CD4-positive, alpha-beta T cell treated with Interleukin-6 at 100 ng/mL for 8 hours (primary cell): ENCODE data around the gene GSK3B.
"Not testable (repeated sequence)": the region's sequence is repeated elsewhere in the genome, so short reads cannot be mapped to it uniquely, and the experiment has no call there.

Experiments
- DNase-seq: peaks from one replicate; pipeline ENCODE4 v3.0.0-alpha.2; 2020; ENCODE audit warnings: mixed read lengths, low spot score

The GSK3B gene

GRCh38 chr3:120005741-120006140 lies 88.5 kb downstream of the GSK3B start:
- DNase-seq: not testable (repeated sequence)

GRCh38 chr3:120004008-120004498 lies 90.2 kb downstream of the GSK3B start:
- DNase-seq: not testable (repeated sequence)

GRCh38 chr3:119998166-119998565 lies 96.1 kb downstream of the GSK3B start:
- no peak for DNase-seq

GRCh38 chr3:119990888-119991287 lies 103.4 kb downstream of the GSK3B start:
- no peak for DNase-seq

- DNase-seq: no peak
These were observed 104.1 kb downstream of the GSK3B start for GRCh38 chr3:119989981-119990655.

GRCh38 chr3:119986812-119987211 lies 107.4 kb downstream of the GSK3B start:
- not testable (repeated sequence) for DNase-seq

- DNase-seq: no peak
These were observed 112.9 kb downstream of the GSK3B start for GRCh38 chr3:119981386-119981785.

GRCh38 chr3:119978554-119979208 lies 115.6 kb downstream of the GSK3B start:
- no peak for DNase-seq

- DNase-seq: no peak
These were observed 116.9 kb downstream of the GSK3B start for GRCh38 chr3:119977353-119977752.

GRCh38 chr3:119976214-119976613 lies 118.0 kb downstream of the GSK3B start:
- DNase-seq: no peak

- no peak for DNase-seq
These were observed 119.6 kb downstream of the GSK3B start for GRCh38 chr3:119974656-119975055.

- no peak for DNase-seq
These were observed 121.1 kb downstream of the GSK3B start for GRCh38 chr3:119973018-119973646.

- DNase-seq: no peak
These were observed 124.5 kb downstream of the GSK3B start for GRCh38 chr3:119969759-119970158.

GRCh38 chr3:119967353-119968006 lies 126.8 kb downstream of the GSK3B start:
- DNase-seq: no peak

- no peak for DNase-seq
These were observed 128.6 kb downstream of the GSK3B start for GRCh38 chr3:119965692-119966091.

- no peak for DNase-seq
These were observed 130.0 kb downstream of the GSK3B start for GRCh38 chr3:119964294-119964693.

- no peak for DNase-seq
These were observed 138.3 kb downstream of the GSK3B start for GRCh38 chr3:119955972-119956371.

- DNase-seq: no peak
These were observed 143.5 kb downstream of the GSK3B start for GRCh38 chr3:119950666-119951325.

- no peak for DNase-seq
These were observed 149.0 kb downstream of the GSK3B start for GRCh38 chr3:119945291-119945690.

GRCh38 chr3:119944091-119944490 lies 150.2 kb downstream of the GSK3B start:
- no peak for DNase-seq

GRCh38 chr3:119939077-119939476 lies 155.2 kb downstream of the GSK3B start:
- DNase-seq: no peak

- DNase-seq: peak; percentile 26
These were observed 157.0 kb downstream of the GSK3B start for GRCh38 chr3:119937229-119937628.
